Spleen (tissue), 11 donors: Measurements from ENCODE around the gene FAM9A. TPM values are rescaled to one million over a fixed set of nuclear protein-coding genes. Genes with fewer than 3 reads are reported as not detected.

Experiments
- DNase-seq: peaks from one replicate; pipeline ENCODE4 v3.0.0-alpha.2; 2020
- H3K27ac ChIP-seq, 8 donors: fragments of 200-600 bp; sonication (generic) in 7 of 8; 1 replicate in 4 of 8; 2 replicates in 4 of 8; pipeline versions ENCODE4 v1.5.0 to v1.8.0; 2016 to 2021; ENCODE audit warnings: inconsistent platforms in 4 of 8, mild to moderate bottlenecking in 4 of 8, moderate library complexity in 1 of 8
- H3K27me3 ChIP-seq, 7 donors: fragments of 200-600 bp; sonication (generic) in 6 of 7; replicated peaks in 1 of 7; 1 replicate in 4 of 7; 2 replicates in 3 of 7; pipeline versions ENCODE4 v1.5.0 to v1.8.0; 2016 to 2021; ENCODE audit warnings: inconsistent platforms in 3 of 7, mild to moderate bottlenecking in 1 of 7
- H3K36me3 ChIP-seq, 6 donors: fragments of 200-600 bp; sonication (generic) in 5 of 6; 1 replicate in 4 of 6; 2 replicates in 2 of 6; pipeline versions ENCODE4 v1.5.0 to v1.8.0; 2016 to 2021; ENCODE audit warnings: inconsistent platforms in 2 of 6
- H3K4me1 ChIP-seq, 6 donors: fragments of 200-600 bp; sonication (generic) in 5 of 6; 1 replicate in 3 of 6; 2 replicates in 3 of 6; pipeline versions ENCODE4 v1.5.0 to v1.8.0; 2016 to 2021; ENCODE audit warnings: inconsistent platforms in 3 of 6
- H3K4me3 ChIP-seq, 8 donors: fragments of 200-600 bp; sonication (generic) in 7 of 8; 1 replicate in 4 of 8; 2 replicates in 4 of 8; pipeline versions ENCODE4 v1.5.0 to v1.8.0; 2016 to 2021; ENCODE audit warnings: inconsistent platforms in 4 of 8, mild to moderate bottlenecking in 4 of 8, moderate library complexity in 2 of 8
- H3K9me3 ChIP-seq, 8 donors: fragments of 200-600 bp; sonication (generic) in 7 of 8; 1 replicate in 4 of 8; 2 replicates in 4 of 8; pipeline versions ENCODE4 v1.5.0 to v1.8.0; 2016 to 2021; ENCODE audit warnings: inconsistent platforms in 4 of 8
- CTCF ChIP-seq, 11 experiments: fragments of 200-600 bp in 7 of 11; fragments of 450-650 bp in 4 of 11; sonication (generic) in 4 of 11; IDR thresholded peaks in 8 of 11; conservative IDR thresholded peaks in 3 of 11; 1 replicate in 7 of 11; 2 replicates in 4 of 11; pipeline versions ENCODE4 v1.4.0 to v1.8.0; 2016 to 2021; ENCODE audit warnings: antibody characterized with exemption in 11 of 11, inconsistent platforms in 4 of 11, mild to moderate bottlenecking in 1 of 11
- POLR2A ChIP-seq, 3 donors: fragments of 450-650 bp; IDR thresholded peaks; one replicate each; pipeline ENCODE4 v1.5.1; 2017; ENCODE audit warnings: antibody characterized with exemption in 3 of 3, mild to moderate bottlenecking in 1 of 3
- POLR2AphosphoS5 ChIP-seq, 3 donors: sonication (generic); formaldehyde crosslinking; IDR thresholded peaks; one replicate each; pipeline ENCODE4 v1.5.1; 2017; ENCODE audit warnings: antibody characterized with exemption in 3 of 3
- WGBS, 5 donors: extraction: QIAGEN DNeasy Blood & Tissue Kit in 3 of 5; methylation state at CpG; one replicate each; pipeline versions ENCODE4 v1.1.5 to v1.1.7; 2013 to 2018; 5-methylcytosine and 5-hydroxymethylcytosine counted together
- intact Hi-C: fragments of 100-400 bp; cut with DNase I; formaldehyde crosslinking; loops from one replicate; pipeline ENCODE4 v1.15.0; 2023; ENCODE audit warnings: low total_unique reads
- polyA plus RNA-seq, 3 donors: library from polyadenylated mRNA; stranded (reverse); fragments of 200-250 nt; gene quantifications; one replicate each; pipeline ENCODE4 v1.2.1, GENCODE V29; 2013
- total RNA-seq, 7 donors: library from RNA; depleted of rRNA in 3 of 7; stranded (reverse); fragments of >200 nt in 3 of 7; fragmentation: NEBNext Ultra II Directional in 4 of 7; extraction: Animal tissue kit (Norgen Biotek cat#: 25700) in 4 of 7; gene quantifications; one replicate each; pipeline versions ENCODE4 v1.1.0 to v1.2.1, GENCODE V29; 2016 to 2021
- donor health status: healthy with polysubstance abuse.
- donor health status: DM: no; HTN: no; CAD: no; lungs with moderate emphysema.
- donor health status: DM: no; HTN: no; CAD: no.
- donor health status: Bipolar disorder and iron deficiency.
- donor health status: healthy.
- donor health status: DM: no; HTN: no; CAD: no.
- donor health status: DM: yes; HTN: yes; CAD: no.

FAM9A gene
- total and polyA plus RNA-seq, 10 donors, result not detected

GRCh38 chrX:8848911-8849310 is 47.7 kb upstream of the FAM9A start:
- 69 to 86% (median 77%) methylated on average over 2 to 3 of the region's 3 CpGs for WGBS, 5 donors
- Histone ChIP-seq H3K36me3 (no peaks in the 10 kb centered on the region), H3K9me3 (no peaks in the 10 kb centered on the region), H3K27me3 (peaks cover 0 to 9% (median 0%) of the 10 kb centered on the region in 7 donors), H3K4me3 (no peak overlapping the region), H3K27ac (no peak overlapping the region), H3K4me1 (no peaks in the 10 kb centered on the region)
- no peak for TF ChIP-seq POLR2A (IDR thresholded peaks at IDR 0.05)
- no peak for TF ChIP-seq POLR2AphosphoS5 (IDR thresholded peaks at IDR 0.05)
- TF ChIP-seq CTCF (IDR thresholded peaks at IDR 0.05 in 8 of 11, conservative IDR thresholded peaks at IDR 0.05 in 3 of 11), result no peak
- no peak for DNase-seq
- intact Hi-C loops, result no loop called here

DNA sequence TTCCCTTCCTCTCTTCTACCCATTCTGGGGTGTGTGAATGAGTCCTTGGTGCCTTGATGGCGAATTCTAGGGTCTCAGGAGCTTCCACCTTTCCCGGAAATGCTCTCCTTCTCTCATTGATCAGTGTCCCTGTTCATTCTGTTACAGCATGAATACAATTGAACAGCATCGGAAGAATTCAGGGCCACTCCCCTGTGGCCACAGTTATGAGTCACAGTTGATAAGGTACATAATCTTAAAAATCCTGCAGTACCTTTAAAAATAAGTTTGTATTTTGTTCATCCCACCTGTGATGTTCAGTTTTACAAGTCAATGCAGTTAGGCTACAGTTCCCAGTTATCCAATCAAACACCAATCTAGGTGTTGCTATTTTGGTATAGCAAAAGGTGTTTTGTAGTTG is 47.3 kb upstream of the FAM9A start:
- no peak for TF ChIP-seq POLR2A (IDR thresholded peaks at IDR 0.05)
- no peak for TF ChIP-seq POLR2AphosphoS5 (IDR thresholded peaks at IDR 0.05)
- no peak for TF ChIP-seq CTCF (IDR thresholded peaks at IDR 0.05 in 8 of 11, conservative IDR thresholded peaks at IDR 0.05 in 3 of 11)
- Histone ChIP-seq H3K27me3 (peaks cover 0 to 9% (median 0%) of the 10 kb centered on the region in 7 donors), H3K27ac (no peak overlapping the region), H3K36me3 (no peaks in the 10 kb centered on the region), H3K4me3 (no peak overlapping the region), H3K9me3 (no peaks in the 10 kb centered on the region), H3K4me1 (no peaks in the 10 kb centered on the region)
- intact Hi-C loops, result no loop called here
- WGBS, 5 donors, result 59 to 81% (median 71%) methylated on average over 3 of the region's 3 CpGs
- DNase-seq, result no peak

GRCh38 chrX:8847360-8847759 is 46.2 kb upstream of the FAM9A start:
- no peak for DNase-seq
- WGBS, 5 donors, result 32 to 62% (median 54%) methylated on average over 1 of the region's 1 CpG
- peaks cover 0 to 9% (median 0%) of the 10 kb centered on the region in 7 donors for H3K27me3 ChIP-seq
- no peaks in the 10 kb centered on the region for H3K9me3 ChIP-seq
- no peaks in the 10 kb centered on the region for H3K4me1 ChIP-seq
- intact Hi-C loops, result no loop called here
- H3K36me3 ChIP-seq, result no peaks in the 10 kb centered on the region
- H3K27ac ChIP-seq, result no peak overlapping the region
- H3K4me3 ChIP-seq, result no peak overlapping the region
- TF ChIP-seq POLR2A (IDR thresholded peaks at IDR 0.05), result no peak
- TF ChIP-seq CTCF (IDR thresholded peaks at IDR 0.05 in 8 of 11, conservative IDR thresholded peaks at IDR 0.05 in 3 of 11), result no peak
- TF ChIP-seq POLR2AphosphoS5 (IDR thresholded peaks at IDR 0.05), result no peak

DNA sequence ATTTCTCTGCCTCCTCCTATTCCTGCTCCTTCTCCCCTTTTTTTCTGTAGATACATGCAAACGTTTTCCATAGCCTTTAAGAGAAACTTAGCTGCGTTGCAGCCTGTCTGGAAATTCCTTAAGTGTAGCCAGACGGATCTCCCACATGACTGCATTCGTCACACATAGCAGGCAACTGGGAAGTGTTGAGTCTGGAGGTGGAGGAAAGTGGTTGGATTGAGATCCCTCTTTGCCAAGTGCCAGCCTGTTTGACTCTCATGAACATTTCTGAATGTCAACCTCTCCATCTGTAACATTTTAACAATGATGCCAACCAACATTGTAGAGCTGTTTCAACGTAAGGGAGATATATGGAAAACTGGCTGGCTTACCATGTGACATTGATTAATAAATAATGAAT is 45.1 kb upstream of the FAM9A start:
- Histone ChIP-seq H3K9me3 (no peaks in the 10 kb centered on the region), H3K4me1 (no peaks in the 10 kb centered on the region), H3K36me3 (no peaks in the 10 kb centered on the region), H3K4me3 (no peak overlapping the region), H3K27ac (no peak overlapping the region), H3K27me3 (peaks cover 0 to 13% (median 0%) of the 10 kb centered on the region in 7 donors)
- intact Hi-C loops, result no loop called here
- no peak for DNase-seq
- WGBS, 5 donors, result 60 to 79% (median 67%) methylated on average over 5 of the region's 5 CpGs
- no peak for TF ChIP-seq POLR2AphosphoS5 (IDR thresholded peaks at IDR 0.05)

DNA sequence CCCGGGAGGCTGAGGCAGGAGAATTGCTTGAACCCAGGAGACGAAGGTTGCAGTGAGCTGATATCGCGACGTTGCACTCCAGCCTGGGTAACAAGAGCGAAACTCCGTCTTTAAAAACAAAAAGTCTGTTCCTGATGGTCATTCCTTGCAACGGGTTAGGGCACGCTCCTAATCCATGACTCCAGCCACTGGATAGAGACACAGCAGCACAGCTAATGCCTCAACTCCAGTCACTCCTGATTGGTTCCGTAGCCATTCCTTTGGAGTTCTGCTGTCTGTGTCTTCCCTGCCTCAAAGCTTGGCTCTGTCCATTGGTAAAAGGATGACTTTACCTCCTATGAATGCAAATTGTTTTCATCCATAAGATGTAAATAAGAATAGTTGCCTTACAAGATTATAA is 44.3 kb upstream of the FAM9A start:
- H3K27me3 ChIP-seq, result peaks cover 0 to 17% (median 0%) of the 10 kb centered on the region in 7 donors
- DNase-seq, result no peak

More for the DNA sequence above, 44.3 kb upstream of the FAM9A start:
- Histone ChIP-seq H3K4me3 (no peak overlapping the region), H3K9me3 (no peaks in the 10 kb centered on the region), H3K36me3 (no peaks in the 10 kb centered on the region), H3K4me1 (no peaks in the 10 kb centered on the region), H3K27ac (no peak overlapping the region)
- TF ChIP-seq POLR2A (IDR thresholded peaks at IDR 0.05), result no peak
- no peak for TF ChIP-seq POLR2AphosphoS5 (IDR thresholded peaks at IDR 0.05)
- TF ChIP-seq CTCF (IDR thresholded peaks at IDR 0.05 in 8 of 11, conservative IDR thresholded peaks at IDR 0.05 in 3 of 11), result no peak
- intact Hi-C loops, result no loop called here
- 84 to 95% (median 90%) methylated on average over 2 to 10 of the region's 10 CpGs for WGBS, 5 donors
